ENCODE measurements around the gene EEA1. TPM values are rescaled to one million over a fixed set of nuclear protein-coding genes. Genes with fewer than 3 reads are reported as not detected.
"Not testable (repeated sequence)": the region's sequence is repeated elsewhere in the genome, so short reads cannot be mapped to it uniquely, and the experiment has no call there.

The EEA1 gene
- total RNA-seq, 4 donors from 2014 or later = 17.2 to 58.1 (median 31.0) TPM

DNA sequence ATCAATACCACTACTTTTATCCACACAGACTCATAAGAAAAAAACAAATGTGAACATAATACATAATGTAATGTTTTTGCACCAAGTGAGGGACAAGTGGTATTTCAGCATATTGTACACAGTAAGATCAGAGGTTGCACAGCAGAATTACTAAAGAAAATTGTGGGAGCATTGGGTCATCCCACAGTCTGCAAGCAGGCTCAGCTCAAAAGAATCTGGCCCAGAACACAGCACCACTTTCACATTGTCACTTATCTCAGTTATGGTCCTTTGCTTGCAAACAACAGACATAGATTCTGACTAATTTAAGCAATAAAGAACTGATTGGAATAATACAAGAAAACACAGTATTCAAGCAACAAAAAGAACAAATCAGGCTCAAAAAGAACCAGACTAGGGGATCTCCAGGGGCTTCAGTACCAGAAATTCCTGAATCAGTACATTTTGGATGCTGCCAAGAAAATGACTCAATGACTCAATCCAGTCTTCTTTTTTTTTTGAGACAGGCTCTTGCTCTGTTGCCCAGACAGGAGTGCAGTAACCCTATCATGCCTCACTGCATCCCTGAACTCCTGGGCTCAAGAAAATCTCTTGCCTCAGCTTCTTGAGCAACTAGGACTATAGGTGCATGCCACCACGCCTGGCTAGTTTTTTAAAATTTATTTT lies 42.9 kb upstream of the EEA1 start:
- Histone ChIP-seq H3K27me3 (no peaks in the 10 kb centered on the region), H3K9me3 (peaks cover 0 to 4% (median 0%) of the 10 kb centered on the region in 3 donors), H3K27ac (peak overlapping the region; percentile 50 to 84 (median 68)), H3K4me1 (peaks cover 11 to 40% (median 22%) of the 10 kb centered on the region in 3 donors), H3K36me3 (no peaks in the 10 kb centered on the region), H3K4me3 (no peak overlapping the region)
- TF ChIP-seq POLR2A (IDR thresholded peaks at IDR 0.05) = no peak
- TF ChIP-seq, protein P1, sequence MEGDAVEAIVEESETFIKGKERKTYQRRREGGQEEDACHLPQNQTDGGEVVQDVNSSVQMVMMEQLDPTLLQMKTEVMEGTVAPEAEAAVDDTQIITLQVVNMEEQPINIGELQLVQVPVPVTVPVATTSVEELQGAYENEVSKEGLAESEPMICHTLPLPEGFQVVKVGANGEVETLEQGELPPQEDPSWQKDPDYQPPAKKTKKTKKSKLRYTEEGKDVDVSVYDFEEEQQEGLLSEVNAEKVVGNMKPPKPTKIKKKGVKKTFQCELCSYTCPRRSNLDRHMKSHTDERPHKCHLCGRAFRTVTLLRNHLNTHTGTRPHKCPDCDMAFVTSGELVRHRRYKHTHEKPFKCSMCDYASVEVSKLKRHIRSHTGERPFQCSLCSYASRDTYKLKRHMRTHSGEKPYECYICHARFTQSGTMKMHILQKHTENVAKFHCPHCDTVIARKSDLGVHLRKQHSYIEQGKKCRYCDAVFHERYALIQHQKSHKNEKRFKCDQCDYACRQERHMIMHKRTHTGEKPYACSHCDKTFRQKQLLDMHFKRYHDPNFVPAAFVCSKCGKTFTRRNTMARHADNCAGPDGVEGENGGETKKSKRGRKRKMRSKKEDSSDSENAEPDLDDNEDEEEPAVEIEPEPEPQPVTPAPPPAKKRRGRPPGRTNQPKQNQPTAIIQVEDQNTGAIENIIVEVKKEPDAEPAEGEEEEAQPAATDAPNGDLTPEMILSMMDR (IDR thresholded peaks at IDR 0.05) = no peak
- no peak for DNase-seq
- intact Hi-C loops (cut with DNase I) = no loop called here
- WGBS, 2 donors = 30 to 80% methylated on average over 1 of the region's 1 CpG

- TF ChIP-seq, protein P1 (IDR thresholded peaks at IDR 0.05) = no peak
- no peak for TF ChIP-seq POLR2A (IDR thresholded peaks at IDR 0.05)
- intact Hi-C loops (cut with DNase I) = no loop called here
These were observed 39.2 kb upstream of the EEA1 start for GRCh38 chr12:92968176-92968813.

DNA sequence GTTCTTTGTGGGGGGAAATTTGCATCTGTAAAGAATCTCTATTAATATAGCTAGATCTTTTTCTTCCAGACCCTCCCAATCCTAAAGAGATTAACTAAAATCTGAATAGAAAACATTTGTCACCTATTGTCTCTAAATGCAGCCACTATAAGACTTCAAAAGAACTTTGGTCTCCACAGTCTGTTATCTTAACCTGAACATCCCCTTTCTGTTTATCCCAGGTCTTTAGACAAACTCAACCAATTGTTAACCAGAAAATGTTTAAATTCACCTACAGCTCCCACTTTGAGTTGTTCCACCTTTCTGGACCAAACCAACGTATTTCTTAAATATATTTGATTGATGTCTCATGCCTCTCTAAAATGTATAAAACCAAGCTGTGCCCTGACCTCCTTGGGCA lies 35.3 kb upstream of the EEA1 start:
- H3K9me3 ChIP-seq; H3K27ac ChIP-seq; H3K4me1 ChIP-seq; H3K36me3 ChIP-seq; H3K4me3 ChIP-seq; intact Hi-C loops (cut with DNase I); DNase-seq; H3K27me3 ChIP-seq: not testable (repeated sequence)
- 47 to 52% methylated on average over 1 of the region's 1 CpG for WGBS, 2 donors

More at GRCh38 chr12:92968176-92968813, 39.2 kb upstream of the EEA1 start:
- H3K27me3 ChIP-seq = no peaks in the 10 kb centered on the region
- 66 to 69% methylated on average over 3 of the region's 3 CpGs for WGBS, 2 donors
- no peak for DNase-seq
- H3K9me3 ChIP-seq = no peaks in the 10 kb centered on the region
- H3K4me3 ChIP-seq = no peak overlapping the region
- H3K27ac ChIP-seq = no peak overlapping the region
- H3K4me1 ChIP-seq = peaks cover 11 to 28% (median 17%) of the 10 kb centered on the region in 3 donors
- no peaks in the 10 kb centered on the region for H3K36me3 ChIP-seq

DNA sequence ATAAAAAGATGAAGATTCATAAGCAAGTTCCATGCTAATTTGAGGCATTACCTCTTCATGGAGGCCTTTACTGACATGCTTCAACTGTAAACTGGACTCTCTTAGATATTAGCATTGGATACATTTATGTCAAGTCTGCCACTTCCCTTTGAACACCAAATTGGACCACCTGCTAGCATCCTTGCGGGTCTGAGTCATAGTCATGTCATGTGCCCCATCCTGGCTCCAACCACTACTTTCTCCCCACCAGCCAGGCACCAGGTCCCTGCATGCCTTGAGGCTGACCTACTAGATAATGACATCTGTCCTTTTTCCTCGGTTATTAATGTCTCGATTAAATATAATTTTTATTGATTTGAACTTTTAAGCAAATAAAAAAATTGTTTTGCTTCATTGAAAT lies 32.9 kb upstream of the EEA1 start:
- no peak overlapping the region for H3K4me3 ChIP-seq
- no peaks in the 10 kb centered on the region for H3K4me1 ChIP-seq
- intact Hi-C loops (cut with DNase I) = no loop called here
- TF ChIP-seq POLR2A (IDR thresholded peaks at IDR 0.05) = no peak
- H3K36me3 ChIP-seq = no peaks in the 10 kb centered on the region
- H3K27me3 ChIP-seq = no peaks in the 10 kb centered on the region
- WGBS, 2 donors = 84 to 85% methylated on average over 3 of the region's 3 CpGs
- H3K27ac ChIP-seq = no peak overlapping the region
- no peak for DNase-seq
- H3K9me3 ChIP-seq = peaks cover 0 to 8% (median 0%) of the 10 kb centered on the region in 3 donors

DNA sequence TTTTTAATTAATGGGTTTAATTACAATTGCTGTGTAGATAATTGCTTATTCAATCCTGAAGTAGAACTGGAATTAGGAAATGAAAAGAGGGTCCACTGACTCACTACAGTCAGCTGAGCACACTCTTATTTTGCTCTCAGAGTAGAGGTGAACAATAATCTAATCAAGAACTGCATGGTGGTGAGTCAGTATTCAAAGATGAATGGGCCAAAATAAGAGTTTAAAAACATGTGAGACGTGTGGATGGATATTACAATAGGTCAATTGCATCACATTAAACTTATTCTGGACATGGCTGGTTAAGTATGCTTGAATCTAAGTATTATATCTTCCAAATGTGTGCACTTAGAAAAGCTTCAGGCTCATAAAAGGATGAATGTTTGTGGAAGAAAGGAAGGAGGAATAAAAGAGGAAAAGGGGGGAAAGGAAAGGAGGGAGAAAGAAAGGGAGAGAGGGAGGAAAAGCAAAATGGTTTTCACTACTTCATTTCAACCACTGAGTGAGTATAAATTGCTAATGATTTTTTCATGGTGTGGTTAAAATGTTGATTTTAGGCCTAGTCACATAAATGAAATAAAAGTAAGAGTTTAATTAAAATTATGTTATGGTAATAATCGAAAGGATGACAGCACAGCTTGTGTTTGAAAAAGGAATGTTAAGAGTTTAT lies 27.0 kb upstream of the EEA1 start:
- Histone ChIP-seq H3K27ac (no peak overlapping the region), H3K9me3 (peaks cover 0 to 20% (median 0%) of the 10 kb centered on the region in 3 donors), H3K4me1 (no peaks in the 10 kb centered on the region), H3K4me3 (no peak overlapping the region), H3K27me3 (no peaks in the 10 kb centered on the region), H3K36me3 (no peaks in the 10 kb centered on the region)
- 53 to 58% methylated on average over 2 of the region's 2 CpGs for WGBS, 2 donors
- DNase-seq = no peak
- intact Hi-C loops (cut with DNase I) = no loop called here
- no peak for TF ChIP-seq POLR2A (IDR thresholded peaks at IDR 0.05)
- TF ChIP-seq, protein P1 (IDR thresholded peaks at IDR 0.05) = no peak

DNA sequence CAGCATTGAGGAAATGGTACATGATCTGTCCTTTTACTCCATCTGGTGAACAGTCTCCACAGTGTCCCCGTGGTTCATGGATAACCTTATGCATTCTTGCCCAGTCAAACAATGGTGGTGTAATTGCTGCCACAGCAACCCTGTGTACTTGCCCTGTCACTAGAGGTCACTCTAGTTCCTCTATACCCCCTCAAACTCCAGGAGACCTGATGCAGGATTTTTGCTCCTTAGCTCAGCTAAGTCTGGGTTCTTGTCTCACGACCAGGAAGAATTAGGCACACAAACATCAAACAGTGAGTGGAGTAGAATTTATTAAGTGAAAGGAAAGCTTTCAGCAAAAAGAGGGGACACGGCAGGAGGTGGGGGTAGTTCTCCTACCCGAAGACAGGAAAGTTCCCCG lies 24.7 kb upstream of the EEA1 start:
- 76 to 88% methylated on average over 4 to 5 of the region's 5 CpGs for WGBS, 2 donors
- Histone ChIP-seq H3K36me3 (no peaks in the 10 kb centered on the region), H3K4me1 (no peaks in the 10 kb centered on the region), H3K4me3 (no peak overlapping the region), H3K27me3 (no peaks in the 10 kb centered on the region), H3K27ac (no peak overlapping the region), H3K9me3 (peaks cover 0 to 20% (median 0%) of the 10 kb centered on the region in 3 donors)
- intact Hi-C loops (cut with DNase I) = no loop called here
- TF ChIP-seq, protein P1 (IDR thresholded peaks at IDR 0.05) = peak in 1 of 6 experiments; percentile 21
- no peak for TF ChIP-seq POLR2A (IDR thresholded peaks at IDR 0.05)
- DNase-seq = no peak

Measured in esophagus squamous epithelium (tissue), 5 donors.